ENCODE measurements around the gene CUBN.

- TF ChIP-seq, protein P1, sequence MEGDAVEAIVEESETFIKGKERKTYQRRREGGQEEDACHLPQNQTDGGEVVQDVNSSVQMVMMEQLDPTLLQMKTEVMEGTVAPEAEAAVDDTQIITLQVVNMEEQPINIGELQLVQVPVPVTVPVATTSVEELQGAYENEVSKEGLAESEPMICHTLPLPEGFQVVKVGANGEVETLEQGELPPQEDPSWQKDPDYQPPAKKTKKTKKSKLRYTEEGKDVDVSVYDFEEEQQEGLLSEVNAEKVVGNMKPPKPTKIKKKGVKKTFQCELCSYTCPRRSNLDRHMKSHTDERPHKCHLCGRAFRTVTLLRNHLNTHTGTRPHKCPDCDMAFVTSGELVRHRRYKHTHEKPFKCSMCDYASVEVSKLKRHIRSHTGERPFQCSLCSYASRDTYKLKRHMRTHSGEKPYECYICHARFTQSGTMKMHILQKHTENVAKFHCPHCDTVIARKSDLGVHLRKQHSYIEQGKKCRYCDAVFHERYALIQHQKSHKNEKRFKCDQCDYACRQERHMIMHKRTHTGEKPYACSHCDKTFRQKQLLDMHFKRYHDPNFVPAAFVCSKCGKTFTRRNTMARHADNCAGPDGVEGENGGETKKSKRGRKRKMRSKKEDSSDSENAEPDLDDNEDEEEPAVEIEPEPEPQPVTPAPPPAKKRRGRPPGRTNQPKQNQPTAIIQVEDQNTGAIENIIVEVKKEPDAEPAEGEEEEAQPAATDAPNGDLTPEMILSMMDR (IDR thresholded peaks at IDR 0.05; ENCODE audit: insufficient read depth, low read depth, low read length), result no peak
- TF ChIP-seq EZH2 (IDR thresholded peaks at IDR 0.05; ENCODE audit: insufficient read depth, low read length), result no peak
These were observed 15.1 kb upstream of the CUBN start for GRCh38 chr10:17144757-17145156.

All from astrocyte (in vitro differentiated cells and primary cell).